OCI-M2 (cell line): ENCODE data around the gene CCDC92.
"Not testable (repeated sequence)": the region's sequence is repeated elsewhere in the genome, so short reads cannot be mapped to it uniquely, and the experiment has no call there.

Source experiments
- DNase-seq: peaks from one replicate; lab custom pipeline; 2025; ENCODE audit not compliant: unreplicated experiment; lab: John Stamatoyannopoulos, UW

The CCDC92 gene

DNA sequence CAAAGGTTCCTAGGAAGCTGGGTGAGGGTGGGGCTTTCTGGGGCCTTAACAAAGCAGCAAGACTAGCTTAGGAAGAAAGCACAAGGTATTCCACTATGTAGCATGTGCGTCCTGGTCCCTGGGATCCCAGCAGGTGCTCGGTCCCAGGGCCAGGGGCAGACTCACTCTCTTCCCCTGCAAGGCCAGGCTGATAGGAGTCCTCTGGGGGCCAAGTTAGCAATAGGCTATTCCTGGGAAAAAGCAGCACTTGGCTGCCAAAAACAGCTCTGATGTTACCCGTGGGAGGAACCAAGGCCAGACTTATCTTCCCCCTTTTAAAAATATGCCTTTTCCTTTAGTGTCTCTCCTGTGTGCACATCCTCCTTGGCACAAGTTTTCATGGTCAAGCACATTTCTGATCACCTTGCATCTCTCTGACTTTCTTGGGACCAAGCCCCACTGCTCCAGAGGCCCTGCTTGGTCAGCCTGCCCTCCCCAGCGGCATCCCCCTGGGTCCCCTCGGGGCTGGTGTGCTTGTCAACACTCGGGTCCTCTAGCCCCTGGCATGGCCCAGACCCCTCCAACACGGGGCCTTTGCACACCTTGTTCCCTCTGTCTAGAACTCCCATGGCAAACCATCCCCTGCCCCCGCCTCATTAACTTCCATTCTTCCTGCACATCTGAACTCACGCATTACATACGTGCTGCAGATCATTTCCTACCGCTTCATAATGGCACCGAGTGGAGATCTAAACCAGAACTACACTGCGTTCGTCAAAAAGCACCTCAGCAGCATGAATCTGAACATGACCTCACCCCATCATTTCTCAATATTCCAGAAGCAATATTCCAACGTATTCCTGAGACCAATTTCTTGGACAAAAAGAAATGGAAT is 21.9 kb downstream of the CCDC92 start:
- DNase-seq, result no peak

GRCh38 chr12:123949770-123950165 is 22.9 kb downstream of the CCDC92 start:
- no peak for DNase-seq

DNA sequence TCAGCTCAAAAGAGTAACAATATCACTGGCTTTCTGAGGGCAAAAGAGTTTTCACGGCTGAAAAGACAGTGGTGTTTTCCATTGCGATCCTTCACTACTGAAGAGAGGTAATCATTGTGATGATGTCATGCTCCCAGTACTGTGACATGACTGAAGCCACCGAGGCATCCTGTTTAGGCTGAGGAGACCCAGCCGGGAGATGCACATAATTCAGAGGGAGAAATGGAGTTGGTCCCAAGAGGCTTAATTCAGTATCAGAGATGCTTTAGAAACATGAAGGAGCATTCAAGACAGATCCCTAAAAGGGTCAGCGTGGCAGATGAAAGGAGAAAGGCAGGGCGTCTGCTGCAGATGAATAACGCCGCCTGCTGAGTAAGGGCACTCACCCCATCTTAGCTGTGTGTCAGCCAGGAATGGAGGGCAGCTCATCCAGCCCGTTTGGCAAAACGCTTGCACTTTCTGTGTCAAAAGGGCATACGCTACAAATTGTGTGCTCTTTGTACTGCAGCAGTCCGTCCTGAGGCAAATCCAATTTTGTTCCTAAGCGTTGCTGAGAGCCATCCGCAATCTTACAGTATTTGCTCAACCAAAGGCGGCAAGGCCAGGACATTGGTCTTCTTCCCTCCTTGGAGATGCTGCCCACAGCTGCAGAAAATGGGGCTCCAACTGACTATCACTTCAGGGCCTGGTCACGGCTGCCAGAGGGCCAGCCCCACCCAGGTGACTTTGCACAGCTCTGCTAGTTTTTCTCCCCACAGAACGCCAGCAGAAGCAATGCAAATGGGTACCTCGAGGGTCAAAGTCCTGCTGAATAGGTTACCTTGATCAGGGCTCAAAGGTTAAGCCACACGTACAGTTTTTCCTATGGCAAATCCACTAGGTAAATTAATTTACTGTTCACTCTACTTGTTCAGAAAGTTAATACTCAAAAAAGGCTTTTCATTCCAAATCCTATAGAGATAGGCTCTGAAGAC is 23.5 kb downstream of the CCDC92 start:
- no peak for DNase-seq

- DNase-seq, result no peak
Measured at GRCh38 chr12:123948401-123948795, 24.2 kb downstream of the CCDC92 start.

GRCh38 chr12:123947531-123947930 is 25.1 kb downstream of the CCDC92 start:
- DNase-seq, result not testable (repeated sequence)

DNA sequence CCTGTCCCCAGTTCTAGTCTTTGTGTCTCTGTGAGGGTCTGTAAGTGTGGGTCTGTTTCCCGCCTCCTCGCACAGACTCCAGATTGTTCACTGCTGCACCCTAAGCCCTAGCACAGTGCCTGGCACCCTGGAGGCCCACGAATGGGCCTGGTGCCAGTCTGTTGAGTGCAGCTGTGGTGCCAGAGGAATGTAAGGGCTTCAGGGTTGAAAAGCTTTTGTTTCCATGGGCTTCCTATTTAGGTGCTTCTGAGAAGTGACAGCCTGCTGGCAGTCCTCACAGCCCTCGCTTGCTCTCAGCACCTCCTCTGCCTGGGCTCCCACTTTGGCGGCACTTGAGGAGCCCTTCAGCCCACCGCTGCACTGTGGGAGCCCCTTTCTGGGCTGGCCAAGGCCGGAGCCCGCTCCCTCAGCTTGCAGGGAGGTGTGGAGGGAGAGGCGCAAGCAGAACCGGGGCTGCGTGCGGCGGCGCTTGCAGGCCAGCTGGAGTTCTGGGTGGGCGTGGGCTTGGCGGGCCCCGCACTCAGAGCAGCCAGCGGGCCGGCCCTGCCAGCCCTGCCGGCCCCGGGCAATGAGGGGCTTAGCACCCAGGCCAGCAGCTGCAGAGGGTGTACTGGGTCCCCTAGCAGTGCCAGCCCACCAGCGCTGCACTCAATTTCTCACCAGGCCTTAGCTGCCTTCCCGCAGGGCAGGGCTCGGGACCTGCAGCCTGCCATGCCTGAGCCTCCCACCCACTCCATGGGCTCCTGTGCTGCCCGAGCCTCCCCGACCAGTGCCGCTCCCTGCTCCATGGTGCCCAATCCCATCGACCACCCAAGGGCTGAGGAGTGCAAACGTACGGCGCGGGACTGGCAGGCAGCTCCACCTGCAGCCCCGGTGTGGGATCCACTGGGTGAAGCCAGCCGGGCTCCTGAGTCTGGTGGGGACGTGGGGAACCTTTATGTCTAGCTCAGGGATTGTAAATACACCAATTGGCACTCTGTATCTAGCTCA is 25.8 kb downstream of the CCDC92 start:
- not testable (repeated sequence) for DNase-seq

DNA sequence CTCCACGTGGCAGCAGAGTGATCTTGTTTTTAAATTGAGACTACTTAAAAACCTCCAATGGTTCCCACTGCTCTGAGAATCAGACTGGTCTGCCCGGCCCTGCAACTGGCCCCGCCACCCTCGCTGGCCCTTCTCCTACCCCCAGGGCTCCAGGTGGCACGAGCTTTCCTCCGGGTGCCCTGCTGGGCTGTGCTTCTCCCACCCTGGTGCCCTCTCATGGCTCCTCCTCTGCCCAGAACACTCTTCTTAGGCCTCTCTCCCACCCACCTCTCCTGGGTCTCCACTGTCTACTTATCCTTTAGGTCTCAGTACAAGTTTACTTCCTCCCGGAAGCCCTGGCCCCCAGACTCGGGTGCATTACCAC is 26.5 kb downstream of the CCDC92 start:
- no peak for DNase-seq

GRCh38 chr12:123945287-123946151 is 27.1 kb downstream of the CCDC92 start:
- DNase-seq, result no peak

GRCh38 chr12:123944696-123945095 is 27.9 kb downstream of the CCDC92 start:
- no peak for DNase-seq

DNA sequence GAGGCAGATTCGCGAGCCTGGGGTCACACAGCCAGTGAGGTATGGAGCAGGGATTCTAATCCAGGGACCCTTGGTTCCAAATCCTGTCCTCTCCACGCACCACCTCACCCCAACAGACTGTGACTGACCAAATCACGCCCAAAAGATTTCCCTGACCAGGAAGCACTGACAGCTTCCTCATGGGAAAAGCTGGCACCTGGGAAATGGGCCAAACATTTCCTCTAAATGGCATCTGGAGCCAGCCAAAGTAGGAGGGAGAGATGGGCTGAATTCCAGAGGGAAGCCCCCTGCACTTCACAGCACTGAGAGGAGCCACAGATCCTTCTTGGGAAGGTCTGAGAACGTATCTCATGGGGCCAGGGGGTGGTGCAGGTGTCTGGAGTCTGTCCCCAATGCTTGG is 28.8 kb downstream of the CCDC92 start:
- DNase-seq, result no peak

DNA sequence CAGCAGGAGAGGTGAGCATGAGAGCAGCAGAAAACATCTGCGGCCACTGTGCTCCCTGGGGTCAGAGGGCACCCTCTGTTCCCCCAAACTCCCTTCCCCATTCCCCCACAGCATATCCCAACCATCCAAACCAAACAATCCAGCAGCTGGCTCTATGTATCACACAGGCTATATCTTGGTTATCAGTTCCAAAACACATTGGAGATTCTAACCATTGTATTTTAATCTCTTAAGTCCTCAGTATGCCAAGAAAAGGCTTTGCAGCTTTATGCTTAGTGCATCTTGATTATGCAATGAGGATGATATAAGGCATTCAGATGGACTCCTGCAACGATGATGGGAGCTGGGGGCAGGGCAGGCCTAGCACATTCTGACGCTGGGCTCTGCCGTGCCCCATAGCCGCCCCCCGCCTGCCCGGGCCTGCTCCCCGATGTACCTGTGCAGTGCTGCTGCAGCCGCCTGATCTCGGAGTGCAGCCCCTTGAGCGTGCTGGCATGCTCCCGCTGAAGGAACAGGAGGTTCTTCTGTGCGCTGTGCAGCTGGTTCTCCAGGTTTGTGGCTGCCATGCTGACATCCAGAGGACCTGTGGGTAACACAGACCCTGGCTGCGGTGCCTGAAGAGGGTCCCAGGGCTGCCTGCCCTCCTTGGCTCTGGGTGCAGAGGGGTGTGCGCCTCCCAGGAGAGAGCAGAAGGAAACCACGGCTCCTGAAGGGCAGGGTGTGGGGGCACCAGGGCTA is 29.6 kb downstream of the CCDC92 start:
- no peak for DNase-seq

DNA sequence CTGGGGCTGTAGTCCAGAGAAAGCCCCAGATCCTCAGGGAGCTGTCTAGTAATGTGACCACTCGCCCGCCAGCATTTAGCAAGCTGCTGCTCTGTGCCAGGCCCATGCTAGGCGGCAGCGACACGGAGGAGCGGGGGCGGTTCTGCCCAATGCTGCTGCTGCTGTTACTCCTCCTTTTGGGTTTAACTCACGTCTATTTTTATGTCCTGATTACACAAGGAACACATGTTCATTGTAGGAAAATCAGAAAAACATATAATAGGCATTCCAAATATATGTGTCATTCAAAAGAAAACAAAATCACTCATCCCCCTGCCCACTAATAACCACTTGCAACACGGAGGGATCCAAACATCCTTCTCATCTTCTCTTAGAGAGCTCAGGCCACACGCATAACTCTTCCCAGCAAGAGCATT is 30.4 kb downstream of the CCDC92 start:
- no peak for DNase-seq

GRCh38 chr12:123941624-123942237 is 30.9 kb downstream of the CCDC92 start:
- no peak for DNase-seq

- no peak for DNase-seq
Measured at GRCh38 chr12:123941000-123941399, 31.6 kb downstream of the CCDC92 start.

- DNase-seq, result no peak
Measured at GRCh38 chr12:123940627-123940966, 32.0 kb downstream of the CCDC92 start.

DNA sequence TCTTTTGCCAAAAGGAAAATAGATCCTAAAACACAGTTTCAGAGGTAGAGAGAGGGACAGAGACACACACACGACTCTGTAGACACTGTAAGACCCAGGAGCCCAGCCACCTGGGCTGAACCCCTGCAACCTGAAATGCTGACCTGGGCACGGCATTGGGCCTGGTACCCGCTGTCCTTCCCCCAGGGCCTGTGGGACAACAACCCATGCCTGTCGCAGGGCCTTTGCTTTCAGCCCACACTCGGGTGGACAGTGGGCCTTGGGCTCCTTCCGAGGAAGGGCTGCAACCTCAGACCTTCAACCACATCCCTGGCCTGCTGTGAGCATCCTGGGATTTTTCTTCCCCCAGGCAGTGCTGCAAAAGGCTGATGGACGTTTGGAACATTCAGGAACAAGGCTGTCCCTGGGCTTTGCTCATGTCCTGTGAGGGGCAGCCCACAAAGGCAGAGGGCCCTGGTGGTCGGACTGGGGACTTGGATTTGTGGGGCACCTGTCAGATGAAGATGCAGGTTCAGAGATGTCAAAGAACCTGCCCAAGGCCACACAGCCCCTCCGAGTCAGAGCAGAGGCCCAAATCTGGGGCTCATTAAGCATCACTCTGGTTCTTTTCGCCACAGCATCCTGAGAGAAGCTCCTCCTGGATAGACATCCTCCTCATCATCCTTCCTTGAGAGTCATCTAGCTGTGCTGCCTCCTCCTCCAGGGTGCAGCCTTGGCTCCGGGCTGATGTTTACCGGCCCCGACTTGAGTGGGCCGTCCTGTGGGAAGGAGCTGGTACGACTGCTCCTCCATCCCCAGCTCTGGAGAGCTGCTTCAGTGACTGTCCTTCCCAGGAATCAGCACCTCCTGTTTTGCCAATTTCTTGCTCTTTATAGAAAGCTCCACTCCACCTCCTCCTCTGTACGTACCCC is 32.7 kb downstream of the CCDC92 start:
- DNase-seq, result no peak

DNA sequence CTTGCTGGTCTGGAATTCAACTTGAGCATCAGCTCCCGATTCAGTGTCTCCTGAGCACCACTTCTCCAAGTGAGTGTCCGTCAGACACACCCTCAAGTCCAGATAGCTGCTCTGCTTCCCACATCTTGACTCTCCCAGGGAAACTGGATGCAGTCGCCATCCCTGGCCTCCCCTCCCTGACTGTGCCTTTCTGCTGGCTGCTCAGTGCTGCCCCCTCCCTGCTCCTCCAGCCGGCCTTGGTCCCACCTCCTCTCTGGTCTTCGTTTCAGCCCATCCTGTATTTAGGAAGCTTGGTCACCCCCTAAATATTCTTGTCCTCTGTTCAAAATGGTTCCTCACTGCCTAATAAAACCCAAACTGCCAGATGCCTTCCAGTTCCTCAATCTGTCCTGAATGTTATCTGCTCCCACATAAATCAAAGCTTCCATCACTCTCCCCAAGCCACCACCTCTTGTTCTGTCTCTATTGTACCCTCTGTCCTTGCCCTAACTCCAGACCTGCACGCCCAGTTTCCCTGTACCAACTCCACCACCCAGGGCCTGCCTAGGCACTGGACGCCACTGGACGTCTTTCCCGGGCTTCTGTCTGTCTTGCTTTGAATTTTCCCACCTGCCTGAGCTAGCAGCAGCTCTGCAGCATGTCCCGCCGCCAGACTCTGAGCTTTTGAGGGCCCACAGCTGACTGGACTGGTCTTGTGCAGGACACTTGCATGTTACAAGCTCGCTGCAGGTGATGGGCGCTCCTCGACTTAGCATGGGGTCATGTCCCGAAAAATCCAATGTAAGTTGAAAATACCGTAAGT is 33.8 kb downstream of the CCDC92 start:
- no peak for DNase-seq
